ENCODE data around the gene TXLNB.

Gene TXLNB

DNA sequence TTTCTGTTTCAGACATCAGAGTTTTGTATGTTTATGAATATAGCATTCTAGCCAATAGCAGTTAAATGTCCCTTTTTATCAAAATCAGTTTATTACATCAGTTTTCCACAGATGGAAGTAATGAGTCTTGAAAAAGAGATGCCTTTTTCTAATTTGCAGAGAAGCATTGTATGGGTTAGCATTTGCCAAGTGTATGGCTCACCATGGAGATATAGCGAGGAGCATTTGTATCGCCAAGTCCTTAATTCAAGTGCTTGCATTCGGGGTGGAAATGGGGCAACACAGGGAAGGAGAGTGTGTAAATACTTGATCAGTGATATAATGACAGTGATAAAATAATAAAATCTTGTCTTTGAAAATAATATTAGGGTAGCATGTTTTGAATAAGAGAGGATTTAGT lies 42.9 kb downstream of the TXLNB start:
- no peak overlapping the region for H3K27ac ChIP-seq
- CTCF ChIA-PET, result no interaction called here
- no peak for DNase-seq (ENCODE audit: low spot score)
- TF ChIP-seq, protein P1, sequence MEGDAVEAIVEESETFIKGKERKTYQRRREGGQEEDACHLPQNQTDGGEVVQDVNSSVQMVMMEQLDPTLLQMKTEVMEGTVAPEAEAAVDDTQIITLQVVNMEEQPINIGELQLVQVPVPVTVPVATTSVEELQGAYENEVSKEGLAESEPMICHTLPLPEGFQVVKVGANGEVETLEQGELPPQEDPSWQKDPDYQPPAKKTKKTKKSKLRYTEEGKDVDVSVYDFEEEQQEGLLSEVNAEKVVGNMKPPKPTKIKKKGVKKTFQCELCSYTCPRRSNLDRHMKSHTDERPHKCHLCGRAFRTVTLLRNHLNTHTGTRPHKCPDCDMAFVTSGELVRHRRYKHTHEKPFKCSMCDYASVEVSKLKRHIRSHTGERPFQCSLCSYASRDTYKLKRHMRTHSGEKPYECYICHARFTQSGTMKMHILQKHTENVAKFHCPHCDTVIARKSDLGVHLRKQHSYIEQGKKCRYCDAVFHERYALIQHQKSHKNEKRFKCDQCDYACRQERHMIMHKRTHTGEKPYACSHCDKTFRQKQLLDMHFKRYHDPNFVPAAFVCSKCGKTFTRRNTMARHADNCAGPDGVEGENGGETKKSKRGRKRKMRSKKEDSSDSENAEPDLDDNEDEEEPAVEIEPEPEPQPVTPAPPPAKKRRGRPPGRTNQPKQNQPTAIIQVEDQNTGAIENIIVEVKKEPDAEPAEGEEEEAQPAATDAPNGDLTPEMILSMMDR (conservative IDR thresholded peaks at IDR 0.05; ENCODE audit: low read depth), result no peak
- POLR2A ChIA-PET (ENCODE audit: low non-redundant PET), result no interaction called here

DNA sequence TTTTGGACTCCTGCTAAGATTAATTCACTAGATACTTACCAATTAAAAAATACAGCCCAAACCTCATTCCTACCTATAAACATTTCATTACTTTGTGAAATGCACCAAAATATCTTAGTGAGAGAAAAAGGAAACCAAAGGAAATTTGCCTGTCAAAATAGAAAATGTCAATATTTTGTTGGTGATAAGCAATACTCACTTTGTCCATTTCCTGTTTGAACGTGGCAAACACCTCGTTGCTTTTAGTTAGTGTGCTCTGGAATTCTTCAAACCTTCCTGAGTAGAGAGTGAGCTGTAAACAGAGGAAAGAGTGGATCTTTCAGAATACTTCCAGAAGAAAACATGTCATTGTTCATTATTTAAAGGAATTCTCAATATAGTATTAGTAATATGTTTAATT lies 44.2 kb downstream of the TXLNB start:
- DNase-seq (ENCODE audit: low spot score), result no peak
- H3K27ac ChIP-seq, result no peak overlapping the region
- TF ChIP-seq, protein P1 (conservative IDR thresholded peaks at IDR 0.05; ENCODE audit: low read depth), result no peak
- ChIA-PET CTCF (interaction anchor here (0.7 kb wide), 1 partner anchor 93 kb away, joined by 4 read pairs; no protein-coding TSS in a partner anchor), POLR2A (ENCODE audit: low non-redundant PET) (no interaction called here)

DNA sequence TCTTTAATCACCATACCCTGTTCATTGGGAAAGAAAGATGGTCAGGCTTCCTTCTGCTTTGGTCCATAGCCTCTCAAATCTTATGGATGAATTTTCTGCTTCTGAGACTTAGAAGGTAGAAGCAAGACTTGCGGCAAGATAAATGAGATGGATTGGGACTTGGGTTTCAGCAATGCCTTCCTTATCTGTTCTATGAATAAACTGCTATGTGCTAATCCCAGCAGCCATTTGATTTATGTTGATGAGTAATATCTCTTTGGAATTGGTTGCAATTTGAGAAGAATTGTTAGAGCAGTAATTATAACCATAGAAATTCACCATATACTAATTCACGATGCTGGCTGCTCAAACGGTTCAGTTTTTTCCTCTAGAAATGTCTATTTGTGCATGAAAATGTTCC lies 48.3 kb downstream of the TXLNB start:
- no peak for DNase-seq (ENCODE audit: low spot score)
- ChIA-PET POLR2A (ENCODE audit: low non-redundant PET) (no interaction called here), CTCF (interaction anchor here (0.7 kb wide), 1 partner anchor 1125 kb away, joined by 3 read pairs; no protein-coding TSS in a partner anchor)

DNA sequence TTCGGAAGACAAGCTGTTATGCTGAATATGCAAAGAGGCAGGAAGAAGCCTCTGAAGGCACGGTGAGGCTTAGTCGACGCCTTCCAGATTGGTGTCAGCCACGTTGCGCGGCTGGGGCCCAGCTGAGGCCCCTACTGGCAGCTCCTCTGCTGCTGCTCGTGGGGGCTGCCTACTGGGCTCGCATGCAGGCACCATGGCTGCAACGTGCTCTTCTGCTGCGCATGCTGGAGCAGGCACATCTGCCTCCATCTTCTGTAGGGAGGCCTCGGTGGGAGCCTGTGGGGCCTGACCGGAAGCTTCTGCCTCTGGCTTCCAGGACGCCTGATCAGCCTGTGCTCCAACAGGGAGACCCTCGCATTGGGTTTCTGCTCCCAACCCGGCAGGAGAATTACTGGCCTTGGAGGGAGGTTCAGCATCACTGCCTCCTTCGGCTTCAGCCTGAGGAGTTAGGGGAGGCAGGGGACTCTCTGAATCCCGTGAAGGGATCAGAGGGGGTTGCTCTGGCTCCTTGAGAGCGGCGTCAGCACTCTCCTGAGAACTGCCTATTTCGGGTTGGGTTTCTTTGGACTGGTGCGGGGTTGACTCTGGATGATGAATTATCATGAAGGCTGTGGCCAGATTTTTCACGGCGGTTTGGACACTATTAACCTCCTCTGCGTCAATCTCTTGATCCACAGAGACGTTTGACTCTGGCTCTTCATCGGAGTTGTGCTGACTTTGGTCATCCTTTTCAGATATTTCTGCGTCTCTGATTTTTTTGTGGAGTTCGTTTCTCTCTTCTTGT lies 49.1 kb downstream of the TXLNB start:
- ChIA-PET CTCF (interaction anchor here (1.0 kb wide), 1 partner anchor 8 kb away, joined by 4 read pairs; no protein-coding TSS in a partner anchor), POLR2A (ENCODE audit: low non-redundant PET) (no interaction called here)
- DNase-seq (ENCODE audit: low spot score), result no peak
- TF ChIP-seq, protein P1 (conservative IDR thresholded peaks at IDR 0.05; ENCODE audit: low read depth), result no peak
- no peak overlapping the region for H3K27ac ChIP-seq

More for the DNA sequence above, 48.3 kb downstream of the TXLNB start:
- no peak overlapping the region for H3K27ac ChIP-seq
- TF ChIP-seq, protein P1 (conservative IDR thresholded peaks at IDR 0.05; ENCODE audit: low read depth), result no peak

DNA sequence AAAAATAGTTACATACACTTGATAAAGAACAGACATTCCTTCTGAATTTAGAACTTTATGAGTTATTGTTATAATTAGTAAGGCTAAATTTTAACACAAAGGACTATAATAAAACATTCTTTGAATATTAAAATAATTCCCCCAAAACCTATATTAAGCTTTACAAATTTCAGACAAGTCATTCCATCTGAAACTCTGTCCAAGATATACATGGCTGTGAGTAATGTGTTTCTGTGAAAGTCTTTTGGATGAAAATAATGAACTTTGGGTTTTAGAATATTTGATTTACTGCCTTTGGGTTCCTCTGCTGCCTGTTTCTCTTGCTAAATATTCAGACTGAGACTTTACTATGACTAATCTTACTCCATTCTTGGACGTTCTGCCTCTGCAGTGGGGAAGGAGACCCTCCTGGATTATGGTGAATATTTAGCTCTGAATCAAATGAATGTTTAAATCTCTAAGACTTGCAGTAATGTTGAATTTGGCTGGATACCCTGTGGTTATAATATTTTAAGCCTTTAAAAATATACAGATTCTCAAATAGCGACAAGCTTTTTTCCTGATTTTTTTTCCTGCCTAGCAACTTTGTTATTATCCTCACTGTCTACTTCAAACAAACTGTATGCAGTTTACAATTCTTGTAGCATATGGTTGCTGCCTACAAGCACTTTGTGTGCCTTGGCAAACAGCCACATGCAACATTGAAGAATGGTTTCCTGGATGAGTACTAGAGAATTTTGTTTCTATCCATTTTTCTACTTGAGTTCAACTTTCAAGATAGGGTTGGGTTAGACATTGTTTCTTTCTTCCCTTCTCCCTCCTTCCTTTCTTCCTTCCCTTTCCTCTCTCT lies 51.4 kb downstream of the TXLNB start:
- no peak for DNase-seq (ENCODE audit: low spot score)
- TF ChIP-seq, protein P1 (conservative IDR thresholded peaks at IDR 0.05; ENCODE audit: low read depth), result no peak
- H3K27ac ChIP-seq, result no peak overlapping the region
- ChIA-PET POLR2A (ENCODE audit: low non-redundant PET) (no interaction called here), CTCF (interaction anchor here (0.6 kb wide), 1 partner anchor 11 kb away, joined by 4 read pairs; no protein-coding TSS in a partner anchor)

DNA sequence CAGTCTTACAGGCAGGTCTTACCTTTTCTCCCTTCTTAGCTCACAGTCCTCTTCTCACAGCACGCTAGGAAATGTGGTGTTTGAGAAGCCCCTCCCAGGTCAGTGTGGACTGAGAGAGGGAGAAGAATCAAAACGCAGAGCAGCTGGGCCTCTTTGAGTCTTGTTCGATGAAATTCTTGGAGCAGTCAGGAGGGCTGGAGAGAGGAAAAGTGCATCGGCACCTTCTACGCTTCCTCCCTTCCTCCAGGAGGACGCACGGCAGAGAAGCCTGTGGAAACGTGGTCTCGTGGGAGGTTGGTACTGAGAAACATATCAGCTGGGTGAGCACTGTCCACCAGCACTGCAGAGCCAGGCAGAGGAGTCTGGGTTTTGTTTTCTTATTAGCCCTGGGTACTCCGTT lies 52.7 kb downstream of the TXLNB start:
- ChIA-PET POLR2A (ENCODE audit: low non-redundant PET) (no interaction called here), CTCF (no interaction called here)
- TF ChIP-seq, protein P1 (conservative IDR thresholded peaks at IDR 0.05; ENCODE audit: low read depth), result no peak
- no peak overlapping the region for H3K27ac ChIP-seq
- no peak for DNase-seq (ENCODE audit: low spot score)

All from RWPE1 (cell line).